Upper lobe of left lung (tissue), 6 donors: ENCODE results near the gene HMBS. TPM values are rescaled to one million over a fixed set of nuclear protein-coding genes. Genes with fewer than 3 reads are reported as not detected.

Source experiments
- ATAC-seq, 2 donors: fragments of 200-7000 bp; cut with Tn5 transposase; one replicate each; pipeline ENCODE4 v1.9.1; 2022; ENCODE audit warnings: mild to moderate bottlenecking in 2 of 2, moderate library complexity in 2 of 2; ENCODE audit not compliant: low FRiP score in 2 of 2
- DNase-seq, 2 donors: peaks; one replicate each; pipeline ENCODE4 v3.0.0-alpha.2; 2019 to 2020
- H3K27ac ChIP-seq, 4 donors: fragments of 200-600 bp; sonication (generic); one replicate each; pipeline ENCODE4 v1.5.1; 2016 to 2019
- H3K27me3 ChIP-seq, 4 donors: fragments of 200-600 bp; sonication (generic); one replicate each; pipeline ENCODE4 v1.5.1; 2017 to 2019
- H3K36me3 ChIP-seq, 4 donors: fragments of 200-600 bp; sonication (generic); one replicate each; pipeline ENCODE4 v1.5.1; 2016 to 2019
- H3K4me1 ChIP-seq, 4 donors: fragments of 200-600 bp; sonication (generic); one replicate each; pipeline ENCODE4 v1.5.1; 2018 to 2019
- H3K4me3 ChIP-seq, 4 donors: fragments of 200-600 bp; sonication (generic); one replicate each; pipeline ENCODE4 v1.5.1; 2017 to 2019; ENCODE audit warnings: mild to moderate bottlenecking in 2 of 4, moderate library complexity in 1 of 4
- H3K9me3 ChIP-seq, 4 donors: fragments of 200-600 bp; sonication (generic); one replicate each; pipeline ENCODE4 v1.5.1; 2018 to 2019
- CTCF ChIP-seq, 6 experiments: fragments of 450-650 bp in 4 of 6; fragments of 200-600 bp in 2 of 6; sonication (generic) in 2 of 6; IDR thresholded peaks; one replicate each; pipeline ENCODE4 v1.5.1; 2016 to 2019; ENCODE audit warnings: antibody characterized with exemption in 6 of 6
- EP300 ChIP-seq, 4 donors: sonication (generic); formaldehyde crosslinking; IDR thresholded peaks; one replicate each; pipeline ENCODE4 v1.5.1; 2017; ENCODE audit warnings: antibody characterized with exemption in 4 of 4, control low read depth in 2 of 4
- POLR2A ChIP-seq, 4 donors: fragments of 450-650 bp; IDR thresholded peaks; one replicate each; pipeline ENCODE4 v1.5.1; 2016 to 2017; ENCODE audit warnings: antibody characterized with exemption in 4 of 4, mild to moderate bottlenecking in 2 of 4
- POLR2AphosphoS5 ChIP-seq, 2 donors: sonication (generic); formaldehyde crosslinking; IDR thresholded peaks; one replicate each; pipeline ENCODE4 v1.5.1; 2017; ENCODE audit warnings: antibody characterized with exemption in 2 of 2
- WGBS, 2 donors: methylation state at CpG; one replicate each; pipeline ENCODE4 v1.1.5; 2017 to 2018; 5-methylcytosine and 5-hydroxymethylcytosine counted together
- total RNA-seq, 6 donors: library from RNA; depleted of rRNA in 4 of 6; stranded (reverse); fragments of >200 nt in 4 of 6; gene quantifications; one replicate each; pipeline versions ENCODE4 v1.1.0 to v1.2.1, GENCODE V29; 2016 to 2021
- donor health status: DM: no; HTN: no; CAD: no; lungs with moderate emphysema.
- donor health status: DM: no; HTN: yes; CAD: no; lungs with severe emphysema.

HMBS gene
- total RNA-seq, 6 donors from 2014 or later: 8.4 to 20.4 (median 13.4) TPM

GRCh38 chr11:119095066-119095880 lies 10.6 kb downstream of the HMBS start:
- TF ChIP-seq POLR2AphosphoS5 (IDR thresholded peaks at IDR 0.05): peak; percentile 95 to 100
- TF ChIP-seq POLR2A (IDR thresholded peaks at IDR 0.05): peak; percentile 88 to 100 (median 99)
- TF ChIP-seq CTCF (IDR thresholded peaks at IDR 0.05): peak in 5 of 6 experiments; percentile 12 to 88 (median 54)
- TF ChIP-seq EP300 (IDR thresholded peaks at IDR 0.05): peak in 1 of 4 donors; percentile 77
- Histone ChIP-seq H3K36me3 (peaks cover 3 to 37% (median 9%) of the 10 kb centered on the region in 4 donors), H3K27ac (peak overlapping the region; percentile 90 to 96 (median 94)), H3K4me3 (peak overlapping the region; percentile 68 to 98 (median 83)), H3K9me3 (no peaks in the 10 kb centered on the region), H3K27me3 (no peaks in the 10 kb centered on the region), H3K4me1 (peaks cover 26 to 31% (median 30%) of the 10 kb centered on the region in 4 donors)
- ATAC-seq (peak; percentile 97), DNase-seq (peak; percentile 99)
- WGBS, 2 donors: 1% methylated on average over 20 to 36 of the region's 79 CpGs

GRCh38 chr11:119099711-119100110 lies 15.0 kb downstream of the HMBS start:
- DNase-seq: no peak
- H3K36me3 ChIP-seq: peaks cover 3 to 24% (median 9%) of the 10 kb centered on the region in 4 donors
- peaks cover 25 to 30% (median 26%) of the 10 kb centered on the region in 4 donors for H3K4me1 ChIP-seq
- H3K27ac ChIP-seq: no peak overlapping the region
- no peak for TF ChIP-seq EP300 (IDR thresholded peaks at IDR 0.05)
- TF ChIP-seq POLR2AphosphoS5 (IDR thresholded peaks at IDR 0.05): no peak
- no peak for TF ChIP-seq POLR2A (IDR thresholded peaks at IDR 0.05)
- TF ChIP-seq CTCF (IDR thresholded peaks at IDR 0.05): no peak
- H3K9me3 ChIP-seq: no peaks in the 10 kb centered on the region
- no peak overlapping the region for H3K4me3 ChIP-seq
- H3K27me3 ChIP-seq: no peaks in the 10 kb centered on the region
- no peak for ATAC-seq
- 70 to 71% methylated on average over 6 of the region's 6 CpGs for WGBS, 2 donors

- H3K27me3 ChIP-seq: no peaks in the 10 kb centered on the region
- no peak for DNase-seq
- H3K4me1 ChIP-seq: peaks cover 25 to 30% (median 26%) of the 10 kb centered on the region in 4 donors
- WGBS, 2 donors: 55 to 56% methylated on average over 11 of the region's 11 CpGs
- no peak for ATAC-seq
- TF ChIP-seq CTCF (IDR thresholded peaks at IDR 0.05) (peak in 2 of 6 experiments; percentile 7 to 16), POLR2A (IDR thresholded peaks at IDR 0.05) (no peak)
- no peaks in the 10 kb centered on the region for H3K9me3 ChIP-seq
- H3K27ac ChIP-seq: no peak overlapping the region
- peaks cover 3 to 24% (median 9%) of the 10 kb centered on the region in 4 donors for H3K36me3 ChIP-seq
- H3K4me3 ChIP-seq: peak overlapping the region in 3 of 4 donors; percentile 66 to 80 (median 68)
Observed at GRCh38 chr11:119100246-119100970, 15.7 kb downstream of the HMBS start.

- H3K27ac ChIP-seq: peak overlapping the region; percentile 88 to 92 (median 89)
- TF ChIP-seq CTCF (IDR thresholded peaks at IDR 0.05) (peak in 1 of 6 experiments; percentile 50), POLR2AphosphoS5 (IDR thresholded peaks at IDR 0.05) (no peak)
- peak overlapping the region; percentile 66 to 92 (median 74) for H3K4me3 ChIP-seq
- H3K27me3 ChIP-seq: no peaks in the 10 kb centered on the region
- no peaks in the 10 kb centered on the region for H3K9me3 ChIP-seq
- peaks cover 21 to 32% (median 23%) of the 10 kb centered on the region in 4 donors for H3K4me1 ChIP-seq
- WGBS, 2 donors: 1 to 4% methylated on average over 15 to 24 of the region's 29 CpGs
- peaks cover 3 to 24% (median 9%) of the 10 kb centered on the region in 4 donors for H3K36me3 ChIP-seq
- DNase-seq (peak; percentile 41 to 88), ATAC-seq (peak; percentile 49 to 52)
Observed at GRCh38 chr11:119100994-119101758, 16.5 kb downstream of the HMBS start.
